Measurements from ENCODE around the gene TSPAN31.

- TF ChIP-seq POLR2A (IDR thresholded peaks at IDR 0.05; ENCODE audit: low read depth, low read length) = no peak
- no peak for TF ChIP-seq POLR2AphosphoS5 (IDR thresholded peaks at IDR 0.05; ENCODE audit: low read depth, low read length)
Measured at GRCh38 chr12:57780284-57780897, 35.6 kb downstream of the TSPAN31 start.
